ENCODE data around the gene GATAD2B.

GATAD2B gene

GRCh38 chr1:153951183-153951582 is 28.4 kb upstream of the GATAD2B start:
- DNase-seq: no peak

- peak; percentile 77 to 80 for DNase-seq
Observed at GRCh38 chr1:153946622-153947241, 24.0 kb upstream of the GATAD2B start, which contains the start of gene DENND4B. Gene DENND4B (minus strand): TSS chr1:153946718. CDS start chr1:153944374, 2,344 bp downstream.

GRCh38 chr1:153945795-153946621 is 23.2 kb upstream of the GATAD2B start:
- peak; percentile 62 to 76 for DNase-seq

GRCh38 chr1:153945131-153945794 is 22.5 kb upstream of the GATAD2B start:
- peak in 1 of 2 donors; percentile 26 for DNase-seq

GRCh38 chr1:153944827-153945117 is 22.0 kb upstream of the GATAD2B start:
- no peak for DNase-seq

- no peak for DNase-seq
Observed at GRCh38 chr1:153944005-153944826, 21.4 kb upstream of the GATAD2B start.

- DNase-seq: no peak
Observed at GRCh38 chr1:153942766-153943549, 20.2 kb upstream of the GATAD2B start.

- no peak for DNase-seq
Observed at GRCh38 chr1:153941826-153942725, 19.3 kb upstream of the GATAD2B start.

GRCh38 chr1:153940756-153941155 is 18.0 kb upstream of the GATAD2B start:
- DNase-seq: no peak

- no peak for DNase-seq
Observed at GRCh38 chr1:153939476-153939875, 16.7 kb upstream of the GATAD2B start.

GRCh38 chr1:153938996-153939395 is 16.2 kb upstream of the GATAD2B start:
- no peak for DNase-seq

GRCh38 chr1:153937331-153937730 is 14.6 kb upstream of the GATAD2B start:
- no peak for DNase-seq

GRCh38 chr1:153936011-153936802 is 13.4 kb upstream of the GATAD2B start:
- no peak for DNase-seq

- DNase-seq: no peak
Observed at GRCh38 chr1:153934746-153935145, 12.0 kb upstream of the GATAD2B start.

- no peak for DNase-seq
Observed at GRCh38 chr1:153933955-153934354, 11.2 kb upstream of the GATAD2B start.

GRCh38 chr1:153933430-153933829 is 10.7 kb upstream of the GATAD2B start:
- no peak for DNase-seq

GRCh38 chr1:153932156-153933131 is 9.7 kb upstream of the GATAD2B start:
- DNase-seq: no peak

GRCh38 chr1:153929981-153930948 is 7.5 kb upstream of the GATAD2B start:
- DNase-seq: no peak

All from hippocampal formation (tissue), 2 donors.